Naive thymus-derived CD4-positive, alpha-beta T cell (primary cell): ENCODE results near the gene NAV3. TPM values are rescaled to one million over a fixed set of nuclear protein-coding genes. Genes with fewer than 3 reads are reported as not detected.
"Not testable (repeated sequence)": the region's sequence is repeated elsewhere in the genome, so short reads cannot be mapped to it uniquely, and the experiment has no call there.

Experiments
- ATAC-seq: fragments of 150-1000 bp; cut with Tn5 transposase; 2 replicates; pipeline ENCODE4 v1.10.0; 2021; ENCODE audit warnings: mild to moderate bottlenecking, moderate library complexity
- CTCF ChIA-PET: fragments of 350-600 bp; sonication (Branson Sonifier 250); formaldehyde crosslinking; loops from one replicate; lab custom pipeline; 2021; ENCODE audit warnings: antibody characterized with exemption; lab: Charles Lee
- POLR2A ChIA-PET: fragments of 350-600 bp; sonication (Branson Sonifier 250); formaldehyde crosslinking; loops from one replicate; lab custom pipeline; 2021; ENCODE audit warnings: antibody characterized with exemption, inconsistent platforms; lab: Charles Lee
- DNase-seq, 9 donors: peaks; one replicate each; pipeline versions ENCODE4 v3.0.0 to v3.0.0-alpha.2; 2020 to 2022; ENCODE audit warnings: mixed read lengths in 1 of 9
- H3K27ac ChIP-seq: one replicate; pipeline ENCODE4 v1.7.0; 2013; ENCODE audit warnings: mild to moderate bottlenecking, low read depth, low read length, moderate library complexity
- H3K27me3 ChIP-seq, 2 donors: one replicate each; pipeline ENCODE4 v1.7.0; 2013; ENCODE audit warnings: low read length in 2 of 2, mild to moderate bottlenecking in 2 of 2, moderate library complexity in 2 of 2; ENCODE audit not compliant: control insufficient read depth in 2 of 2, insufficient read depth in 2 of 2
- H3K36me3 ChIP-seq, 3 experiments: 1 replicate in 2 of 3; 2 replicates in 1 of 3; pipeline ENCODE4 v1.7.0; 2013; ENCODE audit warnings: low read length in 3 of 3, mild to moderate bottlenecking in 3 of 3, moderate library complexity in 1 of 3; ENCODE audit not compliant: insufficient read depth in 3 of 3, control insufficient read depth in 2 of 3
- H3K4me1 ChIP-seq, 2 donors: one replicate each; pipeline ENCODE4 v1.7.0; 2013; ENCODE audit warnings: low read length in 2 of 2, mild to moderate bottlenecking in 2 of 2, moderate library complexity in 1 of 2; ENCODE audit not compliant: control insufficient read depth in 2 of 2, insufficient read depth in 2 of 2
- H3K4me3 ChIP-seq: 2 replicates; pipeline ENCODE4 v1.7.0; 2013; ENCODE audit warnings: mild to moderate bottlenecking, low read length
- H3K9me3 ChIP-seq, 3 experiments: 1 replicate in 2 of 3; 2 replicates in 1 of 3; pipeline ENCODE4 v1.7.0; 2013; ENCODE audit warnings: low read length in 3 of 3; ENCODE audit not compliant: control insufficient read depth in 2 of 3
- H3K27ac Mint-ChIP-seq, 9 donors: one replicate each; pipeline ENCODE4 v1.8.0; 2020 to 2022; ENCODE audit warnings: mixed read lengths in 9 of 9, mild to moderate bottlenecking in 8 of 9, moderate library complexity in 5 of 9, inconsistent platforms in 2 of 9
- H3K27me3 Mint-ChIP-seq, 5 donors: one replicate each; pipeline ENCODE4 v1.8.0; 2021 to 2022; ENCODE audit warnings: mixed read lengths in 5 of 5, mild to moderate bottlenecking in 1 of 5
- H3K36me3 Mint-ChIP-seq, 5 donors: one replicate each; pipeline ENCODE4 v1.8.0; 2020 to 2022; ENCODE audit warnings: mixed read lengths in 5 of 5, mild to moderate bottlenecking in 3 of 5, inconsistent platforms in 1 of 5
- H3K4me1 Mint-ChIP-seq, 7 donors: one replicate each; pipeline ENCODE4 v1.8.0; 2020 to 2022; ENCODE audit warnings: mixed read lengths in 7 of 7, mild to moderate bottlenecking in 3 of 7, inconsistent platforms in 1 of 7
- H3K4me3 Mint-ChIP-seq, 10 donors: one replicate each; pipeline ENCODE4 v1.8.0; 2020 to 2022; ENCODE audit warnings: mild to moderate bottlenecking in 10 of 10, mixed read lengths in 10 of 10, moderate library complexity in 6 of 10, inconsistent platforms in 2 of 10
- H3K9me3 Mint-ChIP-seq, 11 donors: one replicate each; pipeline ENCODE4 v1.8.0; 2020 to 2022; ENCODE audit warnings: mixed read lengths in 11 of 11, mild to moderate bottlenecking in 4 of 11, inconsistent platforms in 1 of 11, moderate library complexity in 1 of 11
- intact Hi-C, 2 donors: fragments of 100-400 bp; cut with micrococcal nuclease; formaldehyde crosslinking; loops; one replicate each; pipeline ENCODE4 v1.15.1; 2023
- polyA plus RNA-seq, 2 donors: library from polyadenylated mRNA; unstranded; fragments of 300-500 nt; fragmentation: Illumina TruSeq; gene quantifications; one replicate each; pipeline ENCODE4 v1.2.3, GENCODE V29; 2021
- total RNA-seq, 6 experiments: library from RNA in 5 of 6; stranded (reverse) in 5 of 6; gene quantifications; 1 replicate in 5 of 6; 2 replicates in 1 of 6; pipeline ENCODE4 v1.2.3 and lab custom pipeline; 2021 to 2026

The NAV3 gene
- total and polyA plus RNA-seq, 7 experiments from 2014 or later, result not detected

GRCh38 chr12:78248321-78248720 lies 417.6 kb downstream of the NAV3 start:
- H3K27ac ChIP-seq, result no peak overlapping the region
- H3K9me3 ChIP-seq, result no peaks in the 10 kb centered on the region
- H3K27me3 ChIP-seq, result no peaks in the 10 kb centered on the region
- H3K4me3 ChIP-seq, result no peak overlapping the region
- Mint-ChIP-seq H3K9me3 (peaks cover 0 to 17% (median 6%) of the 10 kb centered on the region in 11 donors), H3K4me1 (no peaks in the 10 kb centered on the region), H3K27me3 (no peaks in the 10 kb centered on the region), H3K4me3 (no peak overlapping the region), H3K27ac (no peak overlapping the region), H3K36me3 (no peaks in the 10 kb centered on the region)
- ChIA-PET CTCF (no interaction called here), POLR2A (no interaction called here)
- H3K4me1 ChIP-seq, result no peaks in the 10 kb centered on the region
- intact Hi-C loops, result no loop called here
- ATAC-seq (no peak), DNase-seq (no peak)
- H3K36me3 ChIP-seq, result no peaks in the 10 kb centered on the region

- CTCF ChIA-PET, result no interaction called here
- intact Hi-C loops, result no loop called here
- Mint-ChIP-seq H3K4me3 (no peak overlapping the region), H3K27ac (no peak overlapping the region), H3K4me1 (no peaks in the 10 kb centered on the region), H3K27me3 (no peaks in the 10 kb centered on the region), H3K36me3 (no peaks in the 10 kb centered on the region), H3K9me3 (peaks cover 0 to 19% (median 10%) of the 10 kb centered on the region in 11 donors)
- Histone ChIP-seq H3K4me1 (no peaks in the 10 kb centered on the region), H3K27ac (no peak overlapping the region), H3K27me3 (no peaks in the 10 kb centered on the region), H3K4me3 (no peak overlapping the region), H3K9me3 (no peaks in the 10 kb centered on the region), H3K36me3 (no peaks in the 10 kb centered on the region)
- POLR2A ChIA-PET, result no interaction called here
- DNase-seq (no peak), ATAC-seq (no peak)
Observed at GRCh38 chr12:78249578-78249977, 418.9 kb downstream of the NAV3 start.

- H3K4me1 Mint-ChIP-seq, H3K9me3 ChIP-seq, H3K36me3 ChIP-seq, CTCF ChIA-PET, H3K4me3 ChIP-seq, H3K4me3 Mint-ChIP-seq, intact Hi-C loops, H3K27ac Mint-ChIP-seq, ATAC-seq, H3K36me3 Mint-ChIP-seq, POLR2A ChIA-PET, H3K27ac ChIP-seq, DNase-seq, H3K4me1 ChIP-seq, H3K27me3 Mint-ChIP-seq, H3K27me3 ChIP-seq: not testable (repeated sequence)
- H3K9me3 Mint-ChIP-seq, result peaks cover 0 to 33% (median 11%) of the 10 kb centered on the region in 11 donors
Observed at GRCh38 chr12:78257662-78258061, 427.0 kb downstream of the NAV3 start.

GRCh38 chr12:78260976-78261375 lies 430.3 kb downstream of the NAV3 start:
- Histone ChIP-seq H3K27ac (no peak overlapping the region), H3K4me1 (no peaks in the 10 kb centered on the region), H3K36me3 (no peaks in the 10 kb centered on the region), H3K27me3 (no peaks in the 10 kb centered on the region), H3K4me3 (no peak overlapping the region), H3K9me3 (no peaks in the 10 kb centered on the region)
- Mint-ChIP-seq H3K4me3 (no peak overlapping the region), H3K27me3 (no peaks in the 10 kb centered on the region), H3K27ac (no peak overlapping the region), H3K9me3 (peaks cover 0 to 30% (median 7%) of the 10 kb centered on the region in 11 donors), H3K36me3 (no peaks in the 10 kb centered on the region), H3K4me1 (no peaks in the 10 kb centered on the region)
- ATAC-seq, result no peak
- DNase-seq, result no peak
- intact Hi-C loops, result no loop called here
- ChIA-PET CTCF (no interaction called here), POLR2A (no interaction called here)

DNA sequence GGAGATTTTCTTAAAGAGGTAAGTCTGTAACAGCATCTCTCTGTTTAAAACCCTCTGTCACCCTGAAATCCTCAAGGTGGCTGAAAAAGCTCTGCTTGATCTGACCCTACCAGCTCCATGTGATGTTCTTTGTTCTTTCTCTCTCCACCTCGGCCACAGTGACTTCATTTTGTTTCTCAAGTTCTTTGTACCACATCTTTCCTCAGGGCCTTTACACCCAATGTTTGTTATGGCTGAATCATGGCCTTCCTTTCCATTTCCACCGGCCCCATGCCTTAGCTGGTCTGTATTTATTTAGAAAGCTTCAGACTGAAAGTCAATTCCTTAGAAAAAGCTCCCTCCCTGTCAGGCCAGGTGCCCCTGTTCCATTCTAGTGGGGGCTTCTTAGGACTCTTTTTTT lies 431.2 kb downstream of the NAV3 start:
- ATAC-seq (no peak), DNase-seq (no peak)
- no peaks in the 10 kb centered on the region for H3K9me3 ChIP-seq
- H3K9me3 Mint-ChIP-seq, result peaks cover 0 to 24% (median 4%) of the 10 kb centered on the region in 11 donors
- H3K27me3 ChIP-seq, result no peaks in the 10 kb centered on the region
- H3K27ac ChIP-seq, result no peak overlapping the region
- ChIA-PET CTCF (no interaction called here), POLR2A (no interaction called here)
- no peaks in the 10 kb centered on the region for H3K4me1 ChIP-seq
- no peaks in the 10 kb centered on the region for H3K27me3 Mint-ChIP-seq
- H3K36me3 Mint-ChIP-seq, result no peaks in the 10 kb centered on the region
- H3K4me3 Mint-ChIP-seq, result no peak overlapping the region
- H3K36me3 ChIP-seq, result no peaks in the 10 kb centered on the region
- no peak overlapping the region for H3K4me3 ChIP-seq
- no peak overlapping the region for H3K27ac Mint-ChIP-seq
- intact Hi-C loops, result no loop called here
- H3K4me1 Mint-ChIP-seq, result no peaks in the 10 kb centered on the region
